B cell (primary cell): ENCODE results near the gene ERP27. TPM values are rescaled to one million over a fixed set of nuclear protein-coding genes. Genes with fewer than 3 reads are reported as not detected.

ENCODE experiments used
- ATAC-seq: fragments of 200-7000 bp; cut with Tn5 transposase; one replicate; pipeline ENCODE4 v1.10.0; 2021; ENCODE audit warnings: low read depth, mild to moderate bottlenecking, moderate number of reproducible peaks, moderate library complexity
- CTCF ChIA-PET: fragments of 350-600 bp; sonication (Branson Sonifier 250); formaldehyde crosslinking; loops from one replicate; lab custom pipeline; 2021; ENCODE audit warnings: antibody characterized with exemption, inconsistent platforms; lab: Charles Lee
- POLR2A ChIA-PET: fragments of 350-600 bp; sonication (Branson Sonifier 250); formaldehyde crosslinking; loops from one replicate; lab custom pipeline; 2021; ENCODE audit warnings: antibody characterized with exemption; lab: Charles Lee
- DNase-seq: peaks from one replicate; pipeline ENCODE4 v3.0.0; 2013
- H2AFZ ChIP-seq: 2 replicates; pipeline ENCODE4 v1.6.1; 2012; ENCODE audit warnings: mild to moderate bottlenecking, low read depth, low read length; ENCODE audit not compliant: insufficient read depth, poor library complexity, severe bottlenecking
- H3K27ac ChIP-seq, 2 donors: 1 replicate in 1 of 2; 2 replicates in 1 of 2; pipeline ENCODE4 v1.5.1; 2012 to 2013; ENCODE audit warnings: low read length in 2 of 2, mild to moderate bottlenecking in 2 of 2, moderate library complexity in 1 of 2
- H3K27me3 ChIP-seq, 4 experiments: fragments of 200-600 bp in 1 of 4; sonication (generic) in 1 of 4; replicated peaks in 1 of 4; 1 replicate in 2 of 4; 2 replicates in 2 of 4; pipeline versions ENCODE4 v1.6.1 to v1.7.0; 2013 to 2016; ENCODE audit warnings: low read length in 3 of 4, mild to moderate bottlenecking in 2 of 4, mixed read lengths in 1 of 4, moderate library complexity in 1 of 4; ENCODE audit not compliant: insufficient read depth in 4 of 4, control insufficient read depth in 3 of 4; ENCODE audit errors: control extremely low read depth in 1 of 4
- H3K36me3 ChIP-seq, 2 experiments: replicated peaks in 1 of 2; 1 replicate in 1 of 2; 2 replicates in 1 of 2; pipeline versions ENCODE4 v1.6.1 to v1.7.1; 2013; ENCODE audit warnings: low read length in 1 of 2; ENCODE audit not compliant: insufficient read depth in 2 of 2, control insufficient read depth in 1 of 2; ENCODE audit errors: control extremely low read depth in 1 of 2, extremely low read depth in 1 of 2
- H3K4me1 ChIP-seq, 2 donors: fragments of 200-600 bp in 1 of 2; sonication (generic) in 1 of 2; 1 replicate in 1 of 2; 2 replicates in 1 of 2; pipeline versions ENCODE4 v1.5.1 to v1.6.1; 2013 to 2017; ENCODE audit warnings: low read length in 2 of 2; ENCODE audit not compliant: control insufficient read depth in 2 of 2, insufficient read depth in 2 of 2
- H3K4me2 ChIP-seq: replicated peaks from 2 replicates; pipeline ENCODE3; 2012; ENCODE audit warnings: mild to moderate bottlenecking, low read depth, low read length; ENCODE audit not compliant: poor library complexity, severe bottlenecking
- H3K4me3 ChIP-seq, 5 experiments: fragments of 200-600 bp in 1 of 5; sonication (generic) in 1 of 5; 1 replicate in 3 of 5; 2 replicates in 2 of 5; pipeline versions ENCODE4 v1.5.1 to v1.7.0; 2011 to 2016; ENCODE audit warnings: low read length in 4 of 5, mild to moderate bottlenecking in 4 of 5, low read depth in 2 of 5, control low read depth in 1 of 5, moderate library complexity in 1 of 5; ENCODE audit not compliant: insufficient read depth in 1 of 5; ENCODE audit errors: control extremely low read depth in 1 of 5, extremely low read depth in 1 of 5
- H3K79me2 ChIP-seq: fragments of 200-600 bp; sonication (generic); one replicate; pipeline ENCODE4 v1.6.0; 2016; ENCODE audit warnings: low read length; ENCODE audit not compliant: control insufficient read depth, insufficient read depth
- H3K9ac ChIP-seq: fragments of 200-600 bp; sonication (generic); 2 replicates; pipeline ENCODE4 v1.6.1; 2017; ENCODE audit warnings: mild to moderate bottlenecking, low read length, moderate library complexity
- H3K9me3 ChIP-seq, 3 donors: one replicate each; pipeline versions ENCODE4 v1.6.1 to v1.7.1; 2013; ENCODE audit warnings: low read length in 2 of 3; ENCODE audit not compliant: control insufficient read depth in 2 of 3, insufficient read depth in 1 of 3; ENCODE audit errors: control extremely low read depth in 1 of 3
- H4K20me1 ChIP-seq: 2 replicates; pipeline ENCODE4 v1.6.0; 2012; ENCODE audit warnings: mild to moderate bottlenecking, low read length; ENCODE audit not compliant: insufficient read depth, control insufficient read depth, poor library complexity, severe bottlenecking
- H3K27ac Mint-ChIP-seq: one replicate; pipeline ENCODE4 v1.8.0; 2021; ENCODE audit warnings: mixed read lengths
- H3K27me3 Mint-ChIP-seq: one replicate; pipeline ENCODE4 v1.8.0; 2021; ENCODE audit warnings: mixed read lengths
- H3K4me1 Mint-ChIP-seq: one replicate; pipeline ENCODE4 v1.8.0; 2021; ENCODE audit warnings: mixed read lengths
- H3K4me3 Mint-ChIP-seq: one replicate; pipeline ENCODE4 v1.8.0; 2021; ENCODE audit warnings: mixed read lengths
- H3K9me3 Mint-ChIP-seq: one replicate; pipeline ENCODE4 v1.8.0; 2022; ENCODE audit warnings: mixed read lengths; ENCODE audit not compliant: insufficient read depth
- CTCF ChIP-seq: fragments of 200-600 bp; IDR thresholded peaks from one replicate; pipeline ENCODE4 v1.8.0; 2022; ENCODE audit warnings: antibody characterized with exemption, mild to moderate bottlenecking
- EZH2 ChIP-seq: IDR thresholded peaks from 2 replicates; pipeline ENCODE4 v1.6.1; 2012; ENCODE audit warnings: borderline replicate concordance, low read depth, mild to moderate bottlenecking, moderate library complexity, low read length; ENCODE audit not compliant: insufficient read depth, poor library complexity, severe bottlenecking
- WGBS: methylation state at CpG from one replicate; pipeline ENCODE4 v1.1.5; 2013; ENCODE audit warnings: missing lambda C conversion rate; ENCODE audit not compliant: insufficient coverage; 5-methylcytosine and 5-hydroxymethylcytosine counted together
- intact Hi-C: fragments of 100-400 bp; cut with micrococcal nuclease; formaldehyde crosslinking; loops from one replicate; pipeline ENCODE4 v1.10.0; 2022
- polyA plus RNA-seq: library from polyadenylated mRNA; depleted of rRNA; stranded (reverse); fragments of >200 nt; gene quantifications from 2 replicates; pipeline ENCODE4 v1.2.3, GENCODE V29; 2012
- total RNA-seq, 2 donors: library from RNA; stranded (reverse); fragments of 120-200 nt in 1 of 2; gene quantifications; 1 replicate in 1 of 2; 2 replicates in 1 of 2; pipeline versions ENCODE4 v1.2.3 to v1.2.4, GENCODE V29; 2013 to 2022

ERP27 gene
- total and polyA plus RNA-seq, 2 donors (not counting 1 experiment from before 2014, with no cell fraction given): 7.8 to 9.0 TPM

DNA sequence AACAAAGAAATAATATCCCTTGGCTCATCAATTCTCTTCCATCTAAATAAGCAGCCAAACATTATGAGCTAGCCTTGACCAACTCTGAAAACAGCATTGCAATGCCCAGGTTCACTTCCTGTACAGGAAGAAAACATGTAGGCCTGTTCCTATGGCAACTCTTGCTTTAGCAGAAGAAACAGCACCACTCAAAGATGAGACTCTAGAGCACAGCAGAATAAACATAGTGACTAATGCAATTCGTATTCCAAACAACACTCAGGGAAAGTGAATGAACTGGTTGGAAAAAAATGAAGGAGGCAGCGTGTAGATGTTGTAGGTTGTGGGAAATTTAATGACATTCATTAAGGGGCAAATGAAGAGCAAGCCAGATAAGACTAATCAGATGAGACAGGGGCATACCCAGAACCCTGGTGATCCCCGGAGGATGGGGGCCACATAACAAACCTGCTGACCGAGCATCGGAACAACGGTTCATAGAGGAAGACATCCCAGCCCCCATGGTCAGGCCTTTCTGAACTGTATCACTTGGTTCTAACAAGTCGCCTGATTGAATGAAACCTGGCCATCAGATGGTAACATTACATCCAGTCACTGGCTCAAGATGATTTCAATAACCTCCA, 14.1 kb upstream of the ERP27 start:
- POLR2A ChIA-PET: interaction anchor here (0.7 to 0.9 kb wide), 2 partner anchors 68 to 179 kb away, joined by 3 to 9 read pairs; no protein-coding TSS in a partner anchor
- CTCF ChIA-PET: interaction anchor here (0.7 to 1.3 kb wide), 3 partner anchors 11 to 107 kb away, joined by 3 to 5 read pairs (median 3); no protein-coding TSS in a partner anchor
- DNase-seq (peak; percentile 78), ATAC-seq (peak; percentile 53)
- peaks cover 97 to 98% of the 10 kb centered on the region in 2 donors for H3K4me1 ChIP-seq
- H3K4me1 Mint-ChIP-seq: peaks cover 90% of the 10 kb centered on the region
- no peaks in the 10 kb centered on the region for H3K27me3 ChIP-seq
- H3K4me3 Mint-ChIP-seq: peak overlapping the region; percentile 82
- WGBS: 18% methylated on average over 6 of the region's 7 CpGs
- peak overlapping the region; percentile 87 to 94 for H3K27ac ChIP-seq
- peaks cover 100% of the 10 kb centered on the region for H3K79me2 ChIP-seq
- H3K4me2 ChIP-seq: peak overlapping the region; percentile 71
- peak overlapping the region; percentile 7 for H2AFZ ChIP-seq
- H3K9me3 Mint-ChIP-seq: no peaks in the 10 kb centered on the region
- H4K20me1 ChIP-seq: peaks cover 66% of the 10 kb centered on the region
- intact Hi-C loops: loop anchor here (1.0 to 10.0 kb wide), 2 partner anchors 9 to 338 kb away; partner anchors contain the start of gene ARHGDIB
- peak overlapping the region; percentile 94 for H3K27ac Mint-ChIP-seq
- TF ChIP-seq EZH2: no peak
- TF ChIP-seq CTCF: no peak
- H3K36me3 ChIP-seq: peaks cover 6 to 85% of the 10 kb centered on the region in 2 experiments
- peak overlapping the region; percentile 2 to 49 (median 27) for H3K4me3 ChIP-seq
- peak overlapping the region; percentile 58 for H3K9ac ChIP-seq
- H3K27me3 Mint-ChIP-seq: no peaks in the 10 kb centered on the region
- no peaks in the 10 kb centered on the region for H3K9me3 ChIP-seq

DNA sequence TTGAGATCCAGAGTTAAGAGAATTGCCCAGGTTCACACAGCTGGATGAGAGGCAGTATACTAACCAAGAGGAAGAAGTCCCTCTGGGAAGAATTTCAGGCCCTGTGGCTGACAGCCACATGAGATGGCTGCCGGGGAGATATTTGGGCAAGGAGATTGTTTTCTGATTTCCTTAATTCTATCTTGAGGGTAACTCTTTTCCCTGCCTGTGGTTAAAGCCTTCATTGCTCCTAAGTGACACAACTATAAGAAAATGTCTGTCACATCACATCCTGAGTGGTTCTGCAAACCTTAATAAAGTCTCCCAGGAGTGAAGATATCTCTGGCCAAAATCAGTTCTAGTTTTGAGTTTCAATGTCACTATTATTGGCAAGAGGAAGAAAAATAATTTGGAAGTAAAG, 13.5 kb upstream of the ERP27 start:
- CTCF ChIA-PET: interaction anchor here (0.7 to 1.3 kb wide), 3 partner anchors 12 to 106 kb away, joined by 3 to 5 read pairs (median 3); no protein-coding TSS in a partner anchor
- Mint-ChIP-seq H3K27me3 (no peaks in the 10 kb centered on the region), H3K4me3 (peak overlapping the region; percentile 82), H3K4me1 (peaks cover 86% of the 10 kb centered on the region), H3K27ac (peak overlapping the region; percentile 94), H3K9me3 (no peaks in the 10 kb centered on the region)
- H3K27me3 ChIP-seq: no peaks in the 10 kb centered on the region
- H3K9me3 ChIP-seq: no peaks in the 10 kb centered on the region
- H3K9ac ChIP-seq: peak overlapping the region; percentile 58
- peaks cover 6 to 85% of the 10 kb centered on the region in 2 experiments for H3K36me3 ChIP-seq
- peaks cover 66% of the 10 kb centered on the region for H4K20me1 ChIP-seq
- DNase-seq: no peak
- WGBS: no CpG with 5 or more reads among the region's 1 CpG
- ATAC-seq: no peak
- no peak overlapping the region for H2AFZ ChIP-seq
- peak overlapping the region; percentile 87 to 94 for H3K27ac ChIP-seq
- POLR2A ChIA-PET: interaction anchor here (0.7 kb wide), 1 partner anchor 178 kb away, joined by 9 read pairs; no protein-coding TSS in a partner anchor
- peak overlapping the region in 3 of 5 experiments; percentile 27 to 49 (median 42) for H3K4me3 ChIP-seq
- TF ChIP-seq EZH2 (no peak), CTCF (no peak)
- H3K4me2 ChIP-seq: peak overlapping the region; percentile 71
- peaks cover 100% of the 10 kb centered on the region for H3K79me2 ChIP-seq
- peaks cover 93 to 98% of the 10 kb centered on the region in 2 donors for H3K4me1 ChIP-seq
- intact Hi-C loops: loop anchor here (1.0 to 10.0 kb wide), 2 partner anchors 9 to 337 kb away; partner anchors contain the start of gene ARHGDIB
